ENCODE data around the gene C11orf52.

C11orf52 gene

DNA sequence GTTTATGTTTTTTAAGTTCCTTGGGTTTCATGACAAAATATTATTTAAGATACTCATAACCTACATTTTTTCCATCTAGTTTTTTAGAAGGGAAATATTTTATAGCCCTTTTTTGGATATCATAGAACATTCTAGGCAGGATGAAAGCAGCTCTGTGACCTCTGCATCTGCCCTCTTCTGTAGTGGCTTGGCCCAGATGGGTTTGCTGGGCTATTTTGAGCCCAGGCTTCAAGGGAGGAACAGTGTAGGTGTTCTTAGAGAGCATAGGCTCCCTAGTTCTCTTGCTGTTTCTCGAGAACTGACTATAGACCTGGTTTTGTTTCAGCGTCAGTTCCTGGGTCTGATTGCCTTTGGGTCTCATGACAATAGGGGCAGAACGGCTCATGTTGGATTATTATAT lies 50.6 kb downstream of the C11orf52 start:
- H3K36me3 ChIP-seq (ENCODE audit: control insufficient read depth, insufficient read depth, low read length): no peaks in the 10 kb centered on the region; the same call in 1 of the 2 replicates
- no peak for DNase-seq (ENCODE audit: low read depth, low spot score)

DNA sequence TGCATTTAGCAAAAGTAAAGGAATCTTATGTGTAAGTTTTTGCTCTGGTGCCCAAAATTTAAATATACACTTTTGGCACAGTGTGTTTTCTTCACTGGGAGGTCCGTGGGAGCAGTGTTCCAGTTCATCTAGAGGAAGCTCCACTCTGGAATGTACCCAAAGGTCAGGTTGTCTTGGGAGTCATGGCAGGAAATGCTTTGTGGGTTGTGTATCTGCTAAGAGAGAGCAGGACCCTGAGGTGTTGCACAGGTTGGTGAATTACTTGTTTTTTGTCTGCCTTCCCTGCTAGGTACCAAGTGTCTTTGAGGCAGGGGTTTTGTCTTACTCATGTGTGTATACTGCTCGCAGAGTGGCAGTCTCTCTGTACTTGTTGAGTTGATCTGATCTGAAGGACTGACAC lies 55.7 kb downstream of the C11orf52 start:
- no peak overlapping the region for H3K27ac ChIP-seq (ENCODE audit: low read length)
- no CpG with 5 or more reads among the region's 2 CpGs for WGBS (ENCODE audit: insufficient coverage, insufficient read length)
- H3K36me3 ChIP-seq (ENCODE audit: control insufficient read depth, insufficient read depth, low read length): no peaks in the 10 kb centered on the region; the same call in 1 of the 2 replicates
- no peaks in the 10 kb centered on the region for H3K27me3 ChIP-seq (ENCODE audit: control insufficient read depth, insufficient read depth, low read length)
- no peak for DNase-seq (ENCODE audit: low read depth, low spot score)
- no peaks in the 10 kb centered on the region for H3K9me3 ChIP-seq (ENCODE audit: control insufficient read depth, insufficient read depth, low read length)
- peaks cover 2% of the 10 kb centered on the region; the same call in 1 of the 2 replicates for H3K4me1 ChIP-seq (ENCODE audit: control insufficient read depth, insufficient read depth, low read length)
- H3K4me3 ChIP-seq (ENCODE audit: low read length): no peak overlapping the region

More for the DNA sequence above, 50.6 kb downstream of the C11orf52 start:
- H3K9me3 ChIP-seq (ENCODE audit: control insufficient read depth, insufficient read depth, low read length): no peaks in the 10 kb centered on the region
- no peaks in the 10 kb centered on the region for H3K4me1 ChIP-seq (ENCODE audit: control insufficient read depth, insufficient read depth, low read length)
- H3K27ac ChIP-seq (ENCODE audit: low read length): no peak overlapping the region
- H3K4me3 ChIP-seq (ENCODE audit: low read length): no peak overlapping the region
- WGBS (ENCODE audit: insufficient coverage, insufficient read length): no CpG with 5 or more reads among the region's 3 CpGs
- no peaks in the 10 kb centered on the region for H3K27me3 ChIP-seq (ENCODE audit: control insufficient read depth, insufficient read depth, low read length)

DNA sequence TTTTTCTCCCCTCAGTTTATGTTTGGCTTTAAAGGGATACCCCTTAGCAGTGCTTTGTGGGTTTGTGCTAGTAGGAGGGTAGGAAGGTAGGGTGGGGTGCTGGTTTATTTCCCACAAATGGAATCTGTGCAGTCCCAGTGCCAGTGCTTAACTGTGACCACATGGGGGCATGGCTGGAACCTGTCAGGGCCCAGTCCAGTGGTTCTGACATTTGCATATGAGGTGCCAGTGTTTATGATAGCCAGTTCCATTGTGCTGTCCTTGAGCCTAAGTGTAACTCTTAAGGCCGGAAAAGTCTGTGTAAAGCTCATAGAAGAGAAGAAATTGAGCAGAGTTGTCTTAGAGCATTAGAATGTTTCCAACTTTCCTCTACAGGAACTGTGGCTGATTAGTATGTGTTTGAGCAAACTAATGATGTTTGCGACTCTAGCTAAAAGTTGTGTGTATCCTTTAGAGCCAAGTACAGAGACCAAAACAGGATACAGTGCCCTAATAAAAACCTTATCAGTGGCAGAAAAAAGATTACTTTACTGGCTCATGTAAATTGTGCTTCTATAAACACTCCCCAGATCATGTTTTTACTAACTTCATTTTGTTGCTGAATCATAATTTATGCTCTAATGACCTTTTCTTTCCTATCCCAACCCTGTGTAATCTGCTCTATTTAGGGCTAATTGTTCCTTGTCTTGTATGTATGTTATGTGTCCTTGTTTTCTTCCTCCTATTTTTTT lies 56.5 kb downstream of the C11orf52 start:
- no peak for DNase-seq (ENCODE audit: low read depth, low spot score)
- no CpG with 5 or more reads among the region's 2 CpGs for WGBS (ENCODE audit: insufficient coverage, insufficient read length)
- Histone ChIP-seq H3K4me1 (ENCODE audit: control insufficient read depth, insufficient read depth, low read length) (peaks cover 2% of the 10 kb centered on the region; the same call in 1 of the 2 replicates), H3K36me3 (ENCODE audit: control insufficient read depth, insufficient read depth, low read length) (no peaks in the 10 kb centered on the region), H3K27ac (ENCODE audit: low read length) (no peak overlapping the region), H3K4me3 (ENCODE audit: low read length) (no peak overlapping the region), H3K27me3 (ENCODE audit: control insufficient read depth, insufficient read depth, low read length) (no peaks in the 10 kb centered on the region), H3K9me3 (ENCODE audit: control insufficient read depth, insufficient read depth, low read length) (no peaks in the 10 kb centered on the region)

DNA sequence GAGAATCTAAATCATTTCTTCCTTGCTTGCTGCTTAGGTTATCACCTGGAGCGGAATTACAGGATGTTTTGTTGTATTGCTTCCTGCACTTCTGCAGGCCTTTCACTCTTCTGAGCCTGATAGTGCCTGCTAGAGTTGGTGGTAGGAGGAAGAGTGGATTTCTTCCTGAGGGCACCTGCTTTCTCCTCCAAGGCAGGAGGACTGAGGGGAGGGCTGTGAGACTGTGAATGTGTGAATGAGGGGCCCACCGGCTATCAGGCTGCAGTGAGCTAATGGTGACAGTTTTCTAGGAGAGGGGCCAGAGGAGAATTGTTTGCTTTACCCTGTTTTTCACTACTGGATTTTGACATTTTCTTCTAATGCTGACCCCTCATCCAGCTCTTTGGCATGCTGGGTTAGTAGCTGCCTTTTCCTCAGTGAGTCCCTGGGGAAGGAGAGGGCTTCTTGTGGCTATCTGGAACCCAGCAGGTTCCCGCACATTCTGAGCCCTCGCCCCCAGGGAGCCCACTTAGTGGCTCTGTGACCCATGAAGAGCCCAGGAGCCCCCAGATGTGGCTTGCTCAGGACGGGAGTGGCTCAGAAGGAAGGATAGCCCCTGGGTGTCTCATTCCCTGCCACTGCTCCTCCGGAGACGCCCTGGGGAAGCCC lies 57.5 kb downstream of the C11orf52 start:
- Histone ChIP-seq H3K27me3 (ENCODE audit: control insufficient read depth, insufficient read depth, low read length) (no peaks in the 10 kb centered on the region), H3K4me1 (ENCODE audit: control insufficient read depth, insufficient read depth, low read length) (peaks cover 2% of the 10 kb centered on the region; the same call in 1 of the 2 replicates), H3K27ac (ENCODE audit: low read length) (no peak overlapping the region), H3K4me3 (ENCODE audit: low read length) (peak overlapping the region; percentile 61; the same call in 1 of the 2 replicates), H3K36me3 (ENCODE audit: control insufficient read depth, insufficient read depth, low read length) (no peaks in the 10 kb centered on the region), H3K9me3 (ENCODE audit: control insufficient read depth, insufficient read depth, low read length) (no peaks in the 10 kb centered on the region)
- WGBS (ENCODE audit: insufficient coverage, insufficient read length): no CpG with 5 or more reads among the region's 7 CpGs
- no peak for DNase-seq (ENCODE audit: low read depth, low spot score)
